ENCODE measurements around the gene C3orf20.
"Not testable (repeated sequence)": the region's sequence is repeated elsewhere in the genome, so short reads cannot be mapped to it uniquely, and the experiment has no call there.

The C3orf20 gene

GRCh38 chr3:14794435-14794834 is 119.5 kb downstream of the C3orf20 start:
- FAIRE-seq (no peak), DNase-seq (ENCODE audit: low spot score) (no peak)

DNA sequence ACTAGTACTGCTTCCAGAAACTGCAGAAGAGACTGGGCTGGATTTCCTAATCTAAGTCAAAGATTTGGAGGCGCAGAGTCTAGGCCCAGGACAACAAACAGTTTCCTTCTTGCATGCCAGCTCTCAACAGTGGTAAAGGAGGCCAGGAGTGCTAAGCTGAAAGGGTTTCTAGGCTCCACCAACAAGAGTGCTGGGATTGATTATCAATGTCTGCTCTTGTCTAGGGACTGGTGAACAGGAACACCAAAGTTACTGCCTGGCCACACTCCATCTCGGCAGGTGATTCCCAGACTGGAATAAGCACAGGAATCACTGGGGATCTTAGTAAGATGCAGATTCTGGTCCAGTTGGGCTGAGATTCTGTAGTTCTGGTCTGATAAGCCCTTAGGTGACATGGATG is 121.1 kb downstream of the C3orf20 start:
- DNase-seq (ENCODE audit: low spot score), result no peak
- FAIRE-seq, result no peak

GRCh38 chr3:14796403-14797077 is 121.6 kb downstream of the C3orf20 start:
- no peak for FAIRE-seq
- DNase-seq (ENCODE audit: low spot score), result no peak

- no peak for FAIRE-seq
- no peak for DNase-seq (ENCODE audit: low spot score)
These were observed 122.8 kb downstream of the C3orf20 start for GRCh38 chr3:14797731-14798130.

DNA sequence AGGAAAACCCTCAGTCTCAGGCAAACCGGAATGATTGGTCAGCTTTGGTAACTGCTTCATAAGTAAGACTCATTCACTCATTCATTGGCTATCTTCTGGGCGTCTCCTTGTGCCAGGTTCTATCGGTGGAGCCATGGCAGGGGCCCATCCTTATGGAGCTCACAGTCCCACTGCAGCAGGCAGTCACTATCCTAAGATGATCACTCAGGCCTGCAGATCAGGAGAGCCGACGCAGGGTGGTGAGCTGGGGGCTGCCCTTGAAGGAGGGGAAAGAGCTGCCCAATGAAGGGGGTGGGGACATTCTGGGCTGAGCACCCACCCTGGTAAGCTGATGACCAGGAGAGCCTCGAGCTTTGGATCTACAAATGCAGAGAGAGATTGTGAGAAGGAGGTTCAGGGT is 123.3 kb downstream of the C3orf20 start:
- DNase-seq (ENCODE audit: low spot score) (no peak), FAIRE-seq (no peak)

GRCh38 chr3:14799146-14799545 is 124.2 kb downstream of the C3orf20 start:
- FAIRE-seq, result no peak
- no peak for DNase-seq (ENCODE audit: low spot score)

- FAIRE-seq, result no peak
- no peak for DNase-seq (ENCODE audit: low spot score)
These were observed 126.1 kb downstream of the C3orf20 start for GRCh38 chr3:14801031-14801430.

DNA sequence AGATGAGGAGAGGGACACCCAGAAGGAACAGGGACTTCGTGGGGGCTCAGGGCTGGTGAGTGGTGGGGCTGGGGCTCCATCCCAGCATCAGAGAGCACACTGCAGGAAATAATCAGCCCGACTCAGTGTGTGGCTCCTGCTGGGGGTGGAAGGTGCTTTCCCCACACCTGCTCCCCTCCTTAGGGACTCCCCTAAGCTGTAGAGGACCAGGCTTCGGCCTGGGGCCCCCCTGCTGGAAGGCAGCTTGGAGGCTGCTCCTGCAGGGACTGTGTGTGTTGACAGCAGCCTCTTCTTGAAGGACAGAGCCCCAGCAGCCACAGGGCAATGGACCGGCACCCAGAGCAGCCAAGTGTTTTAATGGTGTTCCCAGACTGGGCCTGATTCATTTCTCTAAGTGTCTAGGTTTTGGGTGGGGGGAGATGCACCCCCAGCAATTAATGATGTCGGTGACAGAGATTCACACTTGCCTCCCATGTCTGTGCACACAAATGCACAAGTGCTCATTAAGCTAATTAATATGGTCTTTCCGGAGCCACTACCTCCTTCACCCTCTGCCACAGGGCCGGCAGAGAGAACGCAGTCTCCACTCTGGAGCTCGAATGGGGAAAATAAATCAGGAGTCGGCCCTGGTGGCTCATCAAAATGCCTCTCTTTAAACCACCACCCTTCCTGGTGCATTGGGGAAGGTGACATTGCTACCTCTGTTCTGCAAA is 126.9 kb downstream of the C3orf20 start:
- DNase-seq (ENCODE audit: low spot score) (no peak), FAIRE-seq (no peak)

DNA sequence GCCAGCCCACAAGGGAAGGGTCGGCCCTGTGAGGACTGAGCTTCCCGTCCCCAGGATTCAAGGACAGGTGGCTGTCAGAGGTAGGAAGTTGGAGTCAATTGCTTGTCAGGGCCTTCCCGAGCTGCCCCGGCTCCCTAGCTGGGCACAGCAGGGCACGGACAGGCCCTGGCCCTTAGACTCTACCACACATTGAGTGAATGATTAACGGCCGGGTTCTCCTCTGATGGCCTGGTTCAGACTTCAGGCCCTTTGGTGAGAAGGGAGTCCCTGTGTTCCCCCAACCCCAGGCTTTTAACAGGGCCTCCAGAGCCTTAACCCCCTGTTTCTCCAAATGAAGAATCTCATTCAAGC is 127.4 kb downstream of the C3orf20 start:
- no peak for DNase-seq (ENCODE audit: low spot score)
- no peak for FAIRE-seq

GRCh38 chr3:14803101-14803980 is 128.4 kb downstream of the C3orf20 start:
- FAIRE-seq (peak; percentile 62), DNase-seq (ENCODE audit: low spot score) (peak; percentile 66)

- FAIRE-seq (no peak), DNase-seq (ENCODE audit: low spot score) (no peak)
These were observed 129.3 kb downstream of the C3orf20 start for GRCh38 chr3:14803981-14804834.

DNA sequence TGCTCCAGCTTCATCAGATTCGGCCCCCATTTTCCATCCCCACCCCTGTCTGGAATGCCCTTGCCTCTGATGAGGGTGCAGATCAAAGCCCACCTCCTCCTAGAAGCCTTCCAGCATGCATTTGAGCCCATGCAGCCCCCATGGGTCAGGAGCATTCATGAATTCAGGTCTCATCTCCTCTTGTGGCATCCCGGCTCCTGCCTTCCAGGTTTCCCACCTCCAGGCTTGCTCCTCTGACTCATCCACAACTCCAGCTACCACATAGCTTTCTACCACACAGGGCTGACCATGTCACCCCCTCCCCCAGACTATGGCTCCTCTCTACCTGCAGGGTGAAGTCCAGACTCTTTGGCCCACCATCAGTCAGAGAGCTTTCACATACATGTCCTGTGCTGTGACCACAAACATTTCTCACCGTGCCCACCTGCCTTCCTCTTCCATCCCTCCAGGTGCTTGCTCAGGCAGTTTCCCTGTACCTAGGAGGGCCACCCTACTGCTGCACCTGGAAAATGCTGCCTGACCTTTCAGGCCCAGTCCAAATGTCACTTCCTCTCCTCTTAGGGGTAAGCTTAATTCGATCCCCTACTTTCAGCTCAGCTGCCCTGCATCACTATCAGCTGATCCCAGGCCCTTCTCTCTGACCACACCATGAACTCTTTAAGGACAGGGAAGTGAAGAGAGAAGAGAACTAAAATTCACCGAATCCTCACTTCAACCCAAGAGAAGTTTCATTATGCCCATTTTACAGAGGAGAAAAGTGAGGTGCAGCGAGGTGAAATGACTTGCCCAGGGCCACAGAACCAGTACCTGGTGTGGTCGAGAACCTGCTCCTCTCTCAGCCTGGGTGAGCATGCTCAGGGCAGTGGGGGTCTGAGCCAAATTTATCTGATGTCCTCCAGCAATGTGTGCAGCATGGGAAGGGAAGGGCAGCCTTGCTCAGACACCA is 130.2 kb downstream of the C3orf20 start:
- peak; percentile 74 for DNase-seq (ENCODE audit: low spot score)
- peak; percentile 59 for FAIRE-seq

- DNase-seq (ENCODE audit: low spot score), result no peak
- FAIRE-seq, result no peak
These were observed 131.1 kb downstream of the C3orf20 start for GRCh38 chr3:14805961-14806537.

- FAIRE-seq, result peak; percentile 27
- peak; percentile 57 for DNase-seq (ENCODE audit: low spot score)
These were observed 131.8 kb downstream of the C3orf20 start for GRCh38 chr3:14806641-14807263.

DNA sequence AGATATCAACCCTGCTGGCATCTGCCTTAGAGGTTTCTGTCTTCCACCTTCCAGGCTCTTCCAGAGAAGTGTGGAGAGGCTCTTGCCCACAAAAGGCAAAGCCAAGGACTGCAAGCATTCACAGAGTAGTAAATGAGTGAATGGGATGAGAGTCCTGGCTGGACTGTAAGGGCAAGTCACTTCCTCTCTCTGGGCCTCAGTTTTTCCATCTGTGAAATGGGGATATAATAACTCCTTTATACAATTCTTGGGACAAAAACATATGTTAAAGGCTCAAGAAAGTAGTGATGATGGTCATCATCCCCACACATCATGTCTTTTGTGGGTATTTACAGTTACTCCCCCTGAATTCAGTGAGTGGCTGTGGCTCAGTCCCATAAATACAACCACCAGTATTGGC is 133.1 kb downstream of the C3orf20 start:
- FAIRE-seq, result no peak
- DNase-seq (ENCODE audit: low spot score), result no peak

DNA sequence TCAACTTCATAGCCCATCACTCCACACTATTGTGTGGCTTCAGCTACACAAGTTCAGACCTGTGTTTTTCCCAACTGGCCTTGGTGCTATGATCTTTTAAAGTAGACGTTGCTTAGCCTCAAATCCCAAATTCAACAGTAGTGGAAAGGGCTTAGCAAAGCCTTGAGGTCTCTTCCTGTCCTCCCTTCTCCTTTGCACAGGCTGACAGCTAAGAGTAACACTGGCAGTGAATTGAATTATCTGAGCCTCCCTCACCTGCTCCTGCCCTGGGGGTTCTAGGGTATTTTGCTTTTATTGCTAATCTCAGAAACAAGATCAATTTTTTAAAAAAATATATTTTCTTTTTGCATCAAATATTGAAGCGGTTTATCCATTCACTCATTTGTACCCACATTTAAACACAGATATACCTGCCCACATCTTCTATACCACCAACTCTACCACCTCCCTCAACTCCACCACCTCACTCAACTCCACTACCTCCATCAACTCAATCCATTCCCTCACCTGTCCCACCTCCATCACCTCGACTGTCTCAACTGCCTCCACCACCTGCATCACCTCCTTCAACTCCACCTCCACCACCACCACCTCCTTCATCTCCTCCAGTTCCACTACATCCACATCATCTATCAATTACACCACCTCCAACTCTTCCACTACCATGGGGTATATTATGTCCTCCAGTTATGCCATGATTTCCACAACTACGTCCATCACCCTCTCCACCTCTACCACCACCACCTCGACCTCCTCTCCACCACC is 133.7 kb downstream of the C3orf20 start:
- DNase-seq (ENCODE audit: low spot score), result no peak
- FAIRE-seq, result peak; percentile 76

DNA sequence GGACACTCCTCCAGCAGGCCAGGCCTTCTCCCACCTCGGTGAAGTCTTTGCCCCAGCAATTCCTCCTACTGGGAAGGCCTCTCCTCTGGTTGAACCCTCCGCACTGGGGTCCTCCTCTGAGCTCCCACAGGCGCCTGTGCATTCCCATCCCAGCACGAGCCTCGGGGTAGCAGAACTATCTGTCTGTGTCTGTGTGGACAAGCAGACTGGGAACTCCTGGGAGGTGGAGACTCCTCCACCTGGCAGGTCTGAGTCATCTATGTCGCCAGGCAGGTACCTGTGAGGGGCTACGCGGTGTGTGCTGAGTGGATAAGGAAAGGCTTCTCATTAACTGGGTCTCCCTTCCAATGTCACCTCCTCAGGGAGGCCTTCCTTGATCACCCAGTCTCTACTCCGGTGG is 134.7 kb downstream of the C3orf20 start:
- not testable (repeated sequence) for FAIRE-seq; DNase-seq (ENCODE audit: low spot score)

GRCh38 chr3:14810070-14810791 is 135.3 kb downstream of the C3orf20 start:
- peak; percentile 77 for DNase-seq (ENCODE audit: low spot score)
- no peak for FAIRE-seq

Measured in urothelium cell line (cell line).